GM18502 (cell line): ENCODE data around the gene FYTTD1.

Experiments used
- ATAC-seq: cut with Tn5 transposase; IDR thresholded peaks from one replicate; pipeline ENCODE4 v1.9.1; 2021; ENCODE audit warnings: mild to moderate bottlenecking; ENCODE audit not compliant: unreplicated experiment, poor library complexity

Gene FYTTD1

GRCh38 chr3:197829397-197830045, 79.8 kb downstream of the FYTTD1 start:
- no peak for ATAC-seq

DNA sequence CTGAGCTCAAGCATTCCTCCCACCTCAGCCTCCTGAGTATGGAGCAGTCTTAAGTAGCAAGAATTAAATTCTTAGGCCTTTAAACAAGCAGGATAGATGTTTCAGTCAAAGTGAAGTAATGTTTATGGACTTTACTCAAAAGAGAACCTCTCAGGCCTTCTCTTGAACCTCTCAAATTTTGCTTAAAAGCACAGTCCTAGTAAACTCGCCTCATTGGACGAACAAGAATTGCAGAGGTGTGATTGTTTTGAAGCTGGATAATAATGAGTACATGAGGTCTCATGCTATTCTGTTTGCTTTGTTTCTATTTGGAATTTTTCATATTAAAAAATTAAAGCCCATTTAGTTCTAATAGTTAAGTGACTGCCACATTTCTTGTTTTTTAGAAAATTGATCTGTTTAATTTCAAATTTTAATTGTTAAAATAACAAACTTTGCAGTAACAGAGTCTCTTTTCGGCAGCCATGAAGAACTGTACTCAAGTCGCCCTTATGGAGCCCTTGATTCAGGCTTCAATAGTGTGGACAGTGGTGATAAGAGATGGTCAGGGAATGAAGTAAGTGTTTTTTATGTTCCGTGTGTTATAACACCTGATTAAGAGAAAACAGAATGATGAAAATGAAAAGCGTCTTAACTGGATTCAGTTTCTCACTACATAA, 80.8 kb downstream of the FYTTD1 start:
- ATAC-seq = no peak

- no peak for ATAC-seq
Observed at GRCh38 chr3:197830967-197831313, 81.3 kb downstream of the FYTTD1 start.

DNA sequence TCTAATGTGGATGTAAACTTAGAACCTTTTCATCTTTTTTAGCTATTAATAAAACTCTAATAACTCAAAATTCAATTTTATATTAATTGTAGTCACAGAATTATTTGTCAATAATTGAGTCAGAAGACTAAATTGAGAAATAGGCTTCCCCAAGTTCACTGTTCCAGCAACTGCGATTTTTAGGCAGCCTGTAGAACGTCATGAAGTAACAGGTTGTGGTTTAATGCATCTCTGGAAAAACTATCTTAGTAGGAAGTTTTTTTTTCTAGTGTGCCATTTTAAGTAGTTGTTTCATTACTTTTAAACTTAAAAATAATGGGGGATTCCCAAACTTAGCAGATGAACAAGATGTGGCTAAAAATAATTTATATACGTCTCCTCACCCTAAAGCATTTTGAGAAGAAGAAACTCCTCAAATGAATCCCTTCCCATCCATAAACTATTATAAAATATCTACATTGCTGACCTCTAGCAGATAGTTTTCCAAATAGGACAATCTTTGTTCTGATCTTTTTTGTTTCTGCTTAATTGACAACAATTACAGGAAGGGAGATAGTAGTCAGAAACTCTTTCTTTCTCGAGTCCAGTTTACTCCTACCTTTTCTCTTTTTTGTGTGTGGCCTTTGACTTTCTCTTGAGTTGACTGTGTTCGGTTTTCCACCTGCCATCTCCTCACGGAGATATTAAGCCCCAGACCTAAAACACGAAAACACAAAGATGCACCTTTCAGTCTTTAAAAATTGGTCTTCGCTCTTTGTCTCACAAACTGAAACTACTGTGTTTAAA, 84.4 kb downstream of the FYTTD1 start:
- peak; percentile 59 for ATAC-seq

GRCh38 chr3:197835509-197835908, 85.8 kb downstream of the FYTTD1 start:
- ATAC-seq = no peak

GRCh38 chr3:197836244-197836643, 86.6 kb downstream of the FYTTD1 start:
- ATAC-seq = no peak
